GM12878 (cell line): ENCODE measurements around the gene PLOD3.

Source experiments
- ASH2L ChIP-seq: fragments of 300-600, 200-600 bp; sonication (generic); IDR thresholded peaks from 2 replicates; pipeline ENCODE4 v1.6.1; 2017; ENCODE audit warnings: low read depth, mild to moderate bottlenecking, borderline replicate concordance
- BACH1 ChIP-seq: fragments of 450-650 bp; IDR thresholded peaks from 2 replicates; pipeline ENCODE4 v1.6.1; 2017; ENCODE audit warnings: mild to moderate bottlenecking, borderline replicate concordance
- CEBPB ChIP-seq, 2 experiments: fragments of 150-350 bp in 1 of 2; IDR thresholded peaks; 2 replicates each; pipeline ENCODE4 v1.6.1; 2012 to 2014; ENCODE audit warnings: low read depth in 2 of 2, low read length in 2 of 2, borderline replicate concordance in 1 of 2, inconsistent platforms in 1 of 2
- EP300 ChIP-seq, 2 experiments: fragments of 150-350 bp in 1 of 2; IDR thresholded peaks; 2 replicates each; pipeline ENCODE4 v1.6.1; 2011 to 2012; ENCODE audit warnings: low read depth in 2 of 2, low read length in 2 of 2, borderline replicate concordance in 1 of 2, improper control_type of control experiment in 1 of 2, inconsistent platforms in 1 of 2; ENCODE audit not compliant: control insufficient read depth in 1 of 2
- EZH2 ChIP-seq: IDR thresholded peaks from 2 replicates; pipeline ENCODE4 v1.6.1; 2012; ENCODE audit warnings: low read depth, mild to moderate bottlenecking, control low read depth, inconsistent platforms, low read length, borderline replicate concordance; ENCODE audit not compliant: control insufficient read depth
- MYC ChIP-seq: IDR thresholded peaks from 2 replicates; pipeline ENCODE4 v1.6.1; 2011; ENCODE audit warnings: mild to moderate bottlenecking, low read length, moderate library complexity, inconsistent platforms; ENCODE audit not compliant: insufficient read depth, insufficient replicate concordance, insufficient read length, severe bottlenecking
- NFYB ChIP-seq: IDR thresholded peaks from 2 replicates; pipeline ENCODE4 v1.6.1; 2011; ENCODE audit warnings: low read depth, mild to moderate bottlenecking, low read length, improper control_type of control experiment, moderate library complexity; ENCODE audit not compliant: insufficient read depth
- STAT1 ChIP-seq: fragments of 450-650 bp; conservative IDR thresholded peaks from 2 replicates; pipeline ENCODE4 v1.6.1; 2014; ENCODE audit warnings: antibody characterized with exemption, mild to moderate bottlenecking
- ZNF274 ChIP-seq: IDR thresholded peaks from one replicate; pipeline ENCODE4 v1.8.0; 2011; ENCODE audit not compliant: insufficient read length, insufficient read depth
- TF ChIP-seq, protein P1 (sequence below): IDR thresholded peaks from 2 replicates; pipeline ENCODE4 v1.6.1; 2012; ENCODE audit warnings: low read depth, low read length, improper control_type of control experiment
- TF ChIP-seq, protein P2 (sequence below): IDR thresholded peaks from 2 replicates; pipeline ENCODE4 v1.6.1; 2011; ENCODE audit warnings: low read depth, low read length, improper control_type of control experiment, borderline replicate concordance
- TF ChIP-seq, protein P3 (sequence below), 3 experiments: IDR thresholded peaks in 2 of 3; conservative IDR thresholded peaks in 1 of 3; 2 replicates each; pipeline ENCODE4 v1.5.1; 2011; ENCODE audit warnings: low read depth in 3 of 3, low read length in 3 of 3, mild to moderate bottlenecking in 3 of 3, control low read depth in 2 of 3, moderate library complexity in 2 of 3, inconsistent platforms in 1 of 3, mixed read lengths in 1 of 3; ENCODE audit not compliant: control insufficient read depth in 2 of 3, insufficient read depth in 1 of 3; ENCODE audit errors: extremely low read depth in 1 of 3

DNA sequence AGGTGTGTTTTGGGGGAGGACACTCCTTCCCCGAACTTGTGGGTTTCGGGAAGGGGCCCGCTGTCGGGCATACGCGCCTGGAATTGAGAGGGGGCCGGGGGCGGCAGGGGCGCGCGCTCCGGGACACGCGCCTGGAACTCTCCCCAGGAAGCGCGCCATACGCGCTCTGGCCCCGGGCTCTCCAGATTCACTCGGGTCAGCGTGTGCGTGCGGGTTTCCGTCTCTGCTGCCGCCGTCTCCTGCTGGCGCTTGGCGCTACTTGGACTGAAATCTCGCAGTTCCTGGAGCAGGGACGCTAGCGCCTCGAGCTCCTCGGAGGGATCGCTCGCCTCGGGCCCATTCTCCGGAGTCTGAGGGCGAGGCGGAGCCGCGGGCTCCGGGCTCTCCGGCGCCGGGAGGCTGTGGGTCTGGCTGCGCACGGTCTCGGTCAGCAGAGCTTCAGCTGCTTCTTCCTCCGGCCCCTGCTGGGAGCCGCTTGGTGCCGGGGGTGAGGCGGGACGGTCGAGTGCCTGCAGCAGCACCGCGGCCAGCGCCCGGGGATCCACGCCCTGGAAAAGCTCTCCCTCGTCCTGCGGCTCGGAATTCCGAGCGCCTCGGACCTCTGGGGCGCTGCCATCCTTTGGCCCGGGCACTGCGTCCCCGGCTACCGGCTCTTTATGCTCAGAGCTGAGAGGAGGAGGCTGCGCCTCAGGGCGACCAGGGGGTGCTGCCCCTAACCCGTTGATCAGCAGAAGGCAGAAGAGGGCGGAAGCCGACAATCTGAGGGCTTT is 53.1 kb downstream of the PLOD3 start:
- TF ChIP-seq, protein P1, sequence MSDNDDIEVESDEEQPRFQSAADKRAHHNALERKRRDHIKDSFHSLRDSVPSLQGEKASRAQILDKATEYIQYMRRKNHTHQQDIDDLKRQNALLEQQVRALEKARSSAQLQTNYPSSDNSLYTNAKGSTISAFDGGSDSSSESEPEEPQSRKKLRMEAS, result no peak
- TF ChIP-seq BACH1 (no peak), EP300 (IDR thresholded peaks at IDR 0.05; ENCODE audit: borderline replicate concordance in 1 of 2, control insufficient read depth in 1 of 2, low read depth in 2 of 2, low read length in 2 of 2) (no peak), MYC (no peak), ZNF274 (no peak), EZH2 (0 out of 2 replicates have a peak, but pooled peaks have one; percentile 24), CEBPB (IDR thresholded peaks at IDR 0.05; ENCODE audit: borderline replicate concordance in 1 of 2, low read depth in 2 of 2, low read length in 2 of 2) (no peak), NFYB (no peak), ASH2L (no peak), STAT1 (no peak)
- TF ChIP-seq, protein P2, sequence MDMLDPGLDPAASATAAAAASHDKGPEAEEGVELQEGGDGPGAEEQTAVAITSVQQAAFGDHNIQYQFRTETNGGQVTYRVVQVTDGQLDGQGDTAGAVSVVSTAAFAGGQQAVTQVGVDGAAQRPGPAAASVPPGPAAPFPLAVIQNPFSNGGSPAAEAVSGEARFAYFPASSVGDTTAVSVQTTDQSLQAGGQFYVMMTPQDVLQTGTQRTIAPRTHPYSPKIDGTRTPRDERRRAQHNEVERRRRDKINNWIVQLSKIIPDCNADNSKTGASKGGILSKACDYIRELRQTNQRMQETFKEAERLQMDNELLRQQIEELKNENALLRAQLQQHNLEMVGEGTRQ, result no peak
- TF ChIP-seq, protein P3, sequence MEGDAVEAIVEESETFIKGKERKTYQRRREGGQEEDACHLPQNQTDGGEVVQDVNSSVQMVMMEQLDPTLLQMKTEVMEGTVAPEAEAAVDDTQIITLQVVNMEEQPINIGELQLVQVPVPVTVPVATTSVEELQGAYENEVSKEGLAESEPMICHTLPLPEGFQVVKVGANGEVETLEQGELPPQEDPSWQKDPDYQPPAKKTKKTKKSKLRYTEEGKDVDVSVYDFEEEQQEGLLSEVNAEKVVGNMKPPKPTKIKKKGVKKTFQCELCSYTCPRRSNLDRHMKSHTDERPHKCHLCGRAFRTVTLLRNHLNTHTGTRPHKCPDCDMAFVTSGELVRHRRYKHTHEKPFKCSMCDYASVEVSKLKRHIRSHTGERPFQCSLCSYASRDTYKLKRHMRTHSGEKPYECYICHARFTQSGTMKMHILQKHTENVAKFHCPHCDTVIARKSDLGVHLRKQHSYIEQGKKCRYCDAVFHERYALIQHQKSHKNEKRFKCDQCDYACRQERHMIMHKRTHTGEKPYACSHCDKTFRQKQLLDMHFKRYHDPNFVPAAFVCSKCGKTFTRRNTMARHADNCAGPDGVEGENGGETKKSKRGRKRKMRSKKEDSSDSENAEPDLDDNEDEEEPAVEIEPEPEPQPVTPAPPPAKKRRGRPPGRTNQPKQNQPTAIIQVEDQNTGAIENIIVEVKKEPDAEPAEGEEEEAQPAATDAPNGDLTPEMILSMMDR (IDR thresholded peaks at IDR 0.05 in 2 of 3, conservative IDR thresholded peaks at IDR 0.05 in 1 of 3; ENCODE audit: control insufficient read depth in 2 of 3, extremely low read depth in 1 of 3, insufficient read depth in 1 of 3, low read depth in 3 of 3, low read length in 3 of 3), result no peak
